Central memory CD8-positive, alpha-beta T cell (primary cell): ENCODE data around the gene COLQ.

Experiments used
- ATAC-seq: fragments of 150-1000 bp; cut with Tn5 transposase; replicated peaks from 2 replicates; pipeline ENCODE4 v1.10.0; 2022; ENCODE audit warnings: mild to moderate bottlenecking, moderate FRiP score, moderate number of reproducible peaks; ENCODE audit not compliant: poor library complexity, severe bottlenecking; ENCODE audit errors: extremely low read depth
- DNase-seq, 2 donors: peaks; one replicate each; pipeline ENCODE4 v3.0.0; 2021; ENCODE audit warnings: low spot score in 2 of 2
- H3K27ac Mint-ChIP-seq: one replicate; pipeline ENCODE4 v1.8.0; 2022; ENCODE audit warnings: low read depth, mild to moderate bottlenecking, moderate library complexity, mixed read lengths
- H3K27me3 Mint-ChIP-seq: one replicate; pipeline ENCODE4 v1.8.0; 2022; ENCODE audit warnings: mixed read lengths
- H3K36me3 Mint-ChIP-seq: one replicate; pipeline ENCODE4 v1.8.0; 2022; ENCODE audit warnings: mild to moderate bottlenecking, moderate library complexity, mixed read lengths; ENCODE audit not compliant: insufficient read depth
- H3K4me1 Mint-ChIP-seq: one replicate; pipeline ENCODE4 v1.8.0; 2022; ENCODE audit warnings: mixed read lengths
- H3K4me3 Mint-ChIP-seq: one replicate; pipeline ENCODE4 v1.8.0; 2022; ENCODE audit warnings: mild to moderate bottlenecking, moderate library complexity, mixed read lengths
- H3K9me3 Mint-ChIP-seq: one replicate; pipeline ENCODE4 v1.8.0; 2022; ENCODE audit warnings: mixed read lengths

COLQ gene

DNA sequence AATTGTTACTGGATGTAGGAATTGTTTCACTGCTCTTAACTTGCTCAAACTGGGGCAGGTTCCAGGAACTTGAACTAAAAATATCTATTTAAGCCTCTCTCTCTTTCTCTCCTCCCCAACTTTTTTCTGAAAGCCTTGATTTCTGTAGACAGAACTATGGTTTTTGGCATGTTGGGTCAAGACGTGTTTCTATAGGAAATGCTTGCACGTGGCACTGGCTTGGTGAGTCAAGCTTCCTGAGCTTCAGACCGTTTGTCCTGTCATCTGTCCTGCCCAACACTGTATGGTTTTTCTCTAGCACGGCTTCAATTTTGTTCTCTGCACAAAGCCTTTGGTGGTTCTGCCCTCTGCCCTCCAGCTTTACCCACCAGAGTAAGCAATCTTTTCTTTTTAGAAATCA, 80.6 kb downstream of the COLQ start:
- peak overlapping the region; percentile 75 for H3K27ac Mint-ChIP-seq
- DNase-seq (no peak), ATAC-seq (no peak)
- H3K36me3 Mint-ChIP-seq, result peaks cover 61% of the 10 kb centered on the region
- no peaks in the 10 kb centered on the region for H3K27me3 Mint-ChIP-seq
- H3K4me3 Mint-ChIP-seq, result no peak overlapping the region
- no peaks in the 10 kb centered on the region for H3K9me3 Mint-ChIP-seq
- peaks cover 11% of the 10 kb centered on the region for H3K4me1 Mint-ChIP-seq

DNA sequence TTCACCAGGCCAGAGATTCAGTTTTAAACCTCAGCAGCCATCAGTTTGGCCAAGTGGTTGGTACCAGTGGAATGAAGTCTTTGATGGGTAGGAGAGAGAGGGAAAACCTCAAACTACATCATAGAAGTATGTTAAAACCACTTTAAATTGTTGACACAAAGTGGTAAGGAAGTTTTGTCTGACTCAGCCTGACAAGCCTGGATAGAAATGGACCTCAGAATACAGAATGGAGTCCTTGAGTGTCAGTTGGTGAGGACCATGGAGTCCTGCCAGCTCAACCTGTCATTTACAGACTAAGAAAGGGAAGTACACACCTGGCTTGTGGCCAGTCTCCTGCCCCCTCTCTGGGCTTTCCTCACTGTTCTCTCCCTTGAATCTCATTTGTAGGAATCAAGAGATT, 82.0 kb downstream of the COLQ start:
- ATAC-seq (no peak), DNase-seq (no peak)
- H3K9me3 Mint-ChIP-seq, result no peaks in the 10 kb centered on the region
- no peak overlapping the region for H3K4me3 Mint-ChIP-seq
- H3K27me3 Mint-ChIP-seq, result no peaks in the 10 kb centered on the region
- peaks cover 15% of the 10 kb centered on the region for H3K4me1 Mint-ChIP-seq
- peaks cover 69% of the 10 kb centered on the region for H3K36me3 Mint-ChIP-seq
- H3K27ac Mint-ChIP-seq, result no peak overlapping the region

DNA sequence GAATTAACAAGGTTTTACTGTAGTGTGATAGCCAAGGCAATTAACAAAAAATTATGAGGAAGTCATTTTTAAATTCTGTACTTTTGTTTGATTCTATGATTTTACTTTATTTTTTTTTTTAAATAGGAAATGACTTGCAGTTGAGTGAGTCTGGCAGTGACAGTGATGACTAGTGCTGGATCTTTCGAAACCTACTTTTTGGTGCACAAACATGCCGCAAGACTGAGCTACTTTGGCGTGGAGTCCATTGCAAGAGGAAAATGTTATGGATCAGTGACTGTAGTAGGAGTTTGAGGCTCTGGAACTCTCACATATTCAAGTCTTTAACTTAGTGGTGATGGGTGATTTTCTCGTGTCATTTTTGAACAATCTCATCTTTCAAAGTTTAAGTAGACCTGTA, 82.5 kb downstream of the COLQ start:
- Mint-ChIP-seq H3K9me3 (no peaks in the 10 kb centered on the region), H3K27me3 (no peaks in the 10 kb centered on the region), H3K36me3 (peaks cover 74% of the 10 kb centered on the region), H3K4me3 (no peak overlapping the region), H3K27ac (no peak overlapping the region), H3K4me1 (peaks cover 16% of the 10 kb centered on the region)
- ATAC-seq (no peak), DNase-seq (no peak)

DNA sequence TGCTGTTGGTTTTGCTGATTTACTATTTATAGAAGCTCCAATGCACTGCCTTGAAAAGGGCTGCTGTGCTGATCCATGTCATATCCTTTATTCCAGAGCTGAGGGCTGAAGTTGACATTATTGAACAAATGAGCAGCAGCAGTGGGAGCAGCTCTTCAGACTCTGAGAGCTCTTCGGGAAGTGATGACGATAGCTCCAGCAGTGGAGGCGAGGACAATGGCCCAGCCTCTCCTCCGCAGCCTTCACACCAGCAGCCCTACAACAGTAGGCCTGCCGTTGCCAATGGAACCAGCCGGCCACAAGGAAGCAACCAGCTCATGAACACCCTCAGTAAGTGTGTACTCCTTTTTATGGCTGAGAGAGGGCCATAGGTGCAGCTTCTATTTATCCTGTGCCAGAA, 85.3 kb downstream of the COLQ start:
- Mint-ChIP-seq H3K4me3 (no peak overlapping the region), H3K27ac (no peak overlapping the region), H3K9me3 (no peaks in the 10 kb centered on the region), H3K36me3 (peaks cover 76% of the 10 kb centered on the region), H3K4me1 (peaks cover 16% of the 10 kb centered on the region), H3K27me3 (no peaks in the 10 kb centered on the region)
- ATAC-seq (no peak), DNase-seq (no peak)

DNA sequence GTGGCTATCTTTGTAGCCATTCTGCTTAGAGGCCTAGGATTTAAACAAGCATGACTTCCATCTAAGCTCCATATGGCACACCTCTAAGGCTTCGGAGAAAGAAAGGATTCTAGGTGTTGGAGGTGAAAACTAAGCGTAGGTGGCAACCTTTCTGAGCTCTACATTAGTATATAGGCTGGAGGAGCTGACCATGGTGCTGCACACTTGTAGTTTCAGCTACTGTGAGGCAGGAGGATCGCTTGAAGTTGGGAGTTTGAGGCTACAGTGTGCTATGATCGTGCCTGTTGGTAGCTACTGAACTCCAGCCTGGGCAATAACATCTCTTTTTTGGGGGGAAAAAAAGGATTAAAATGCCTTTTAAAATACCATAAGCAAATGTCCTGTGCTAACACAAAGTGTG, 86.8 kb downstream of the COLQ start:
- Mint-ChIP-seq H3K9me3 (no peaks in the 10 kb centered on the region), H3K4me3 (no peak overlapping the region), H3K27ac (no peak overlapping the region), H3K27me3 (no peaks in the 10 kb centered on the region), H3K36me3 (peaks cover 66% of the 10 kb centered on the region), H3K4me1 (peaks cover 20% of the 10 kb centered on the region)
- no peak for DNase-seq
- ATAC-seq, result no peak

DNA sequence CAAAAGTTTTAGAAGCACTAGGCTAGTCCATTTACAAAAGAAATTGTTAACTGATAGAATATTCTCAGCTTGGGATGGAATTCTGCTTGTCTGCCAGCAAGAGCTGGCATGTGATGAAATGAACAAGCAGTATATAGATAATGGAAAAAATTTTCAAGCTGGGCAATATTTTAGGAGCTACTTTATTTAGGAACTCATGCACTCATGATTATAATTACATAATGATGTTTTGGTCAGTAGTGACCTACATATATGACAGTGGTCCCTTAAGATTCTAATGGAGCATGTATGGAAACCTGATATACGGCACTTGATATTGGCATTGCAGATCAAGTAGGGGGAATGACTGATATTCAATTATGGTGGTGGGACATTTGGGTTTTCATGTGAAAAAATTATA, 88.0 kb downstream of the COLQ start:
- ATAC-seq (no peak), DNase-seq (no peak)
- peaks cover 26% of the 10 kb centered on the region for H3K4me1 Mint-ChIP-seq
- no peak overlapping the region for H3K4me3 Mint-ChIP-seq
- no peaks in the 10 kb centered on the region for H3K9me3 Mint-ChIP-seq
- no peaks in the 10 kb centered on the region for H3K27me3 Mint-ChIP-seq
- no peak overlapping the region for H3K27ac Mint-ChIP-seq
- peaks cover 58% of the 10 kb centered on the region for H3K36me3 Mint-ChIP-seq

DNA sequence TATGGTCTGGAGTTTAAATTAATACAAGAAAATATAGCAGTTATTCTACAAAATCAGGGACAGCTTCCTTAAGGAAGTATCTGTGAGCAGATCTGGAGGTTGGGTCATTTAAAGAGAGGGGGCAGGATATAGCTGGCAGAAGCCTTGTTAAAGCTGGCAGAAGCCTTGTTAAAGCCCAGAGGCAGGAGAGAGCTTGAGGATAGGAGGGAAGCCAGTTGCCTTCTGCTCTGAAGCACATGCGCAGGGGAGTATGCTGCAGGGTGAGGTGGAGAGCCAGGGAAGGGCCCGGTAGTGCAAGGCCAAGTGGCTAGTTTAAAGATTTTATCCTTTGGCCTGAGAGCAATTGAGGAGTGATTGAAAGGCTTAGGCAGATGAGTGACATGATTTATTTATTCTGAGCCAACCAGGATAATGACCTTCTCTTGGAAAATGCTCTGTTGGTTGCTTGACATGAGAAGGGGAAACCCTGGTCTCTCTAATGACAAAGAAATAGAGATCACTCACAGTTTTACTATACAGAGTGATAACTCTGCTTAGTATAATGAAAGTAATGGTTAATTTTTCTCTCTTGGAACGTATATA, 90.2 kb downstream of the COLQ start:
- ATAC-seq, result no peak
- H3K4me1 Mint-ChIP-seq, result peaks cover 42% of the 10 kb centered on the region
- no peak overlapping the region for H3K4me3 Mint-ChIP-seq
- peak overlapping the region; percentile 18 for H3K27ac Mint-ChIP-seq
- no peaks in the 10 kb centered on the region for H3K27me3 Mint-ChIP-seq
- H3K36me3 Mint-ChIP-seq, result peaks cover 52% of the 10 kb centered on the region
- no peaks in the 10 kb centered on the region for H3K9me3 Mint-ChIP-seq
- no peak for DNase-seq

DNA sequence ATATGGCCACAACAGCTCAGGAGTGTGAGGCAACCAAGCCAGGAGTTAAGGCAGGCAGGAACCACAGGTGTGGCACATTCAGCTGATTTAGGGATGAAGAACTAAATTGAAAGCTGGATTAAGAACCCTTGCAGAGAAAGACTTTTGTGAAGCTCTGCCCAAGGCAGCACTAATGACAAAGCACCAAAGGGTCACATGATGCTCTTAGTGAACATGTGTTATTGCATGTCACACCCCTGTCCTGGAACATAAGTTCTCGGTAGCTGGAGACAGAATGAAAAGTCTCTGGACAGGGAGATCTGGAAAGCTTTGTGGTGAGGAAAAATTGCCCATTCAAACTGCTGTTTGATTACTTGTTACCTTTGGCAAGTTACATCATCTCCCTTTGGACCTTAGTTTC, 90.9 kb downstream of the COLQ start:
- no peak for DNase-seq
- Mint-ChIP-seq H3K9me3 (no peaks in the 10 kb centered on the region), H3K4me1 (peaks cover 44% of the 10 kb centered on the region), H3K27me3 (no peaks in the 10 kb centered on the region), H3K36me3 (peaks cover 45% of the 10 kb centered on the region), H3K4me3 (no peak overlapping the region), H3K27ac (no peak overlapping the region)
- ATAC-seq, result no peak

DNA sequence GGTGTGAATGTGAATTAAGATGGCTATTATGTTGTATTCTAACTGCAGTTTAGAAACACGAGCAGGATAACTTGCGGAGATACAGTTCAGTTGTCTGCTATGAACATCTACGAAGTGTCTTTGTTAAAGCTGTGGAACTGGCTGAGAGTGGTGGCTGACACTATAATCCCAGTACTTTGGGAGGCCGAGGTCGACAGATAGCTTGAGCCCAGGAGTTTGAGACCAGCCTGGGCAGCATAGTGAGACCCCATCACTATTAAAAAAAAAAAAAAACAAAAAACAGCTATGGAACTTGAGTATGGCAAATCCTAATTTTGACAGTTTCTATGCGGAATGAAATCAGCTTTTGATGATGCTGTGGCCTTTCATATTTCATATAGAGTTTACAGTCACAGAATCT, 92.4 kb downstream of the COLQ start:
- no peaks in the 10 kb centered on the region for H3K27me3 Mint-ChIP-seq
- H3K36me3 Mint-ChIP-seq, result peaks cover 32% of the 10 kb centered on the region
- H3K4me3 Mint-ChIP-seq, result peak overlapping the region; percentile 91
- peaks cover 46% of the 10 kb centered on the region for H3K4me1 Mint-ChIP-seq
- ATAC-seq, result no peak
- H3K27ac Mint-ChIP-seq, result peak overlapping the region; percentile 95
- DNase-seq, result no peak
- H3K9me3 Mint-ChIP-seq, result no peaks in the 10 kb centered on the region

DNA sequence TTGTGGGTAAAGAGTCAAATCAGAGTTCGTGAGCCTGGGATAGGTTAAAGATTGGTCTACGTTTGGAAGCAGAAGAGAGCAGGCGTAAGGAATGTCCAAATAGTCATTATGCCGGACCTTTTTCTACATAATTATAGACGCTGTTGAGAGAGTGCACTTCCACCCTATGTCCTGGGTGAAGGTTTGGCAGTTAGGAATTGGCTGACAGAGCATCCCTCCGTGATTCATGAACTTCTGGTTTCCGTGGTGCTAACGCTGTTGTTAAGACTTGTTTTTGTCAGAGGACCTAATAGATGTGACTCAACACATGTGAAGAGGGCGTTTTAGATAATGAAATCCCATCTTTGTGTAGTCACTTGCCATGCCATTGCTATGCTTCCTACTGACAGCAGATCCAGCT, 93.0 kb downstream of the COLQ start:
- peak overlapping the region; percentile 95 for H3K27ac Mint-ChIP-seq
- H3K9me3 Mint-ChIP-seq, result no peaks in the 10 kb centered on the region
- H3K27me3 Mint-ChIP-seq, result no peaks in the 10 kb centered on the region
- peak overlapping the region; percentile 91 for H3K4me3 Mint-ChIP-seq
- peaks cover 30% of the 10 kb centered on the region for H3K36me3 Mint-ChIP-seq
- peaks cover 46% of the 10 kb centered on the region for H3K4me1 Mint-ChIP-seq
- ATAC-seq (peak; percentile 22), DNase-seq (no peak)

DNA sequence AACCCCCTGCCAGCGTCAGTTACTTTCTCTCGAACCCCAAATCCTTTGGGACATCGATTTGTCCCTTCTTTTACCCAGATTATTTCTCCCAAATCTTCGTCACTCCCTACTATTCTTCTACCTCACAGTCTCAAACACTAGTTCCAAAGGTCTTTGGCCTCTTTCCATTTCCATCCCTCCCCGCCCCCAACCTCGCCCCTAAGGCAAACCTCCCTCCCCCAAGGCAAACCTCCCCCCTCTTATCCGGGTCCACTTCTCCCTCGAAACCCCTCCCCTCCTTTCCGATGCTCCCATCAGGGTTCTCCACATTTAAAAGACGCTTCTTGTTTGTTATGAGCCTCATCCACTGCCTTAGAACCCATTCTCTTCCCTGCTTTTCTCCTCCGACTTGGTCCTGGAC, 93.5 kb downstream of the COLQ start:
- H3K4me3 Mint-ChIP-seq, result peak overlapping the region; percentile 91
- H3K4me1 Mint-ChIP-seq, result peaks cover 46% of the 10 kb centered on the region
- peak overlapping the region; percentile 95 for H3K27ac Mint-ChIP-seq
- ATAC-seq (no peak), DNase-seq (no peak)
- H3K36me3 Mint-ChIP-seq, result peaks cover 29% of the 10 kb centered on the region
- H3K9me3 Mint-ChIP-seq, result no peaks in the 10 kb centered on the region
- no peaks in the 10 kb centered on the region for H3K27me3 Mint-ChIP-seq

DNA sequence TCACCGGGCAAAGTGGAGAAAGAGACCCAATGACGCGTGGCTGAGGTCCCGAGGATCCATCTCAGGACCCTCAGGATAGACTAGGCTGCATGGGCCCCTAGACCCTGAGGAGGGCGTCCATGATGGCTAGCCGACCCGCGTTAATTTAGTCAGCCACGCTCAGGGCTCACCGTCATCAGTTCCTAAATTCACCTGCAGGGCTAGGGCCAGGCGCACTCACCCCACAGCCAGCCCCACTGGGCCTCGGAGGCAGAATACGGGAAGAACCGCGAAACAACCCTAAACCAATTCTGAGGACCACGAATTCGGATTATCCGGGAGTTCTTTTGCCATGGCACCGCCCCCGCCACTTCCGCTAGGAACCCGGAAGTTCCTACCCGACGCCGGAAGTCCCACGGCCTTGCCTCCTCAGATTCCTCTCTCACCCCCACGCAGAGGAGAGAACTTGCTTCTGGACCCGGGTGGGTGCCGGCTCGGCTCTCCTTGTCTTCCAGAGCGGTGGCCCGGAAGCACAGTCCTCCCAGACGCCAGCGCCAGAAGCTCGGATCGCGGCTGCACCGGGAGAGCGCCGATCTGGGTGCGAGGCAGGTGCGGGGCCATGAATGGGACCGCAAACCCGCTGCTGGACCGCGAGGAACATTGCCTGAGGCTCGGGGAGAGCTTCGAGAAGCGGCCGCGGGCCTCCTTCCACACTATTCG, 94.2 kb downstream of the COLQ start, which contains the start of the genes EAF1 and METTL6:
EAF1 (plus strand) TSS at position 417 of the 699 bp plus-strand sequence; CDS start at position 599, 182 bp downstream.
METTL6 (minus strand) TSS at position 363 of the 699 bp plus-strand sequence. CDS start 1,033 bp downstream, outside the sequence.
- Mint-ChIP-seq H3K27me3 (no peaks in the 10 kb centered on the region), H3K9me3 (no peaks in the 10 kb centered on the region), H3K27ac (peak within 1 kb of the TSS; percentile 95), H3K36me3 (peaks cover 31% of the 10 kb centered on the region), H3K4me1 (peaks cover 46% of the 10 kb centered on the region), H3K4me3 (peak within 1 kb of the TSS; percentile 91)
- DNase-seq (peak; percentile 70 to 75), ATAC-seq (peak; percentile 90)

DNA sequence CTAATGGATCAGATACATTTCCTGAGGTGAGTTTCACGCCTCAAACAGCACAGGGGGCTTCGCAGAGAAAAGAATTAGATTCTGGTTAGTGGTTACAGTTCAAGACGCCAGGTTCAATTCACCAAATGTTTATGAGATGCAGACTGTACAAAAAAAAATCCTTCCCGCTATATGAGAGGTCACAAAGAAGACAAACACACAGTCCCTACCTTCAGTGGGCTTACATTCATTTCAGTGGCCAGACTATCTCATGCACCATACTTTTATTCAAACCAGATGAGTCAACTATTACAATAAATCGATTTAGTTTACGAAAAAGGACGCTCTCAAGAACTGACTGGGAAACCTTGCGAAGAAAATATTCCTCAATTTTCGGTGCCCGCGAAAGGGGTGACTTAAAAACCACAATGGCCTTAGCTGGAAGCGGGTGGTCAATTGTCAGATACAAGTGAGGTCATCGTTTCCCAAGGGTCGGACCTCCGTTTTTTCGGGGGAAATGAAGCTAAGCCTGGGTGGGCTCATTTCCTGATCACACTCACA, 94.9 kb downstream of the COLQ start:
- peak overlapping the region; percentile 95 for H3K27ac Mint-ChIP-seq
- no peaks in the 10 kb centered on the region for H3K27me3 Mint-ChIP-seq
- no peak for DNase-seq
- H3K9me3 Mint-ChIP-seq, result no peaks in the 10 kb centered on the region
- peak overlapping the region; percentile 91 for H3K4me3 Mint-ChIP-seq
- no peak for ATAC-seq
- peaks cover 29% of the 10 kb centered on the region for H3K36me3 Mint-ChIP-seq
- H3K4me1 Mint-ChIP-seq, result peaks cover 46% of the 10 kb centered on the region
